Trophoblast cell (in vitro differentiated cells and primary cell): ENCODE results near the gene GDF7.

Experiments used
- DNase-seq, 2 donors: peaks; one replicate each; pipeline ENCODE4 v3.0.0-alpha.2; 2016
- H2AFZ ChIP-seq: 2 replicates; pipeline ENCODE4 v1.6.1; 2013; ENCODE audit warnings: low read length, moderate library complexity, mild to moderate bottlenecking; ENCODE audit not compliant: insufficient read depth, poor library complexity
- H2AK5ac ChIP-seq: 2 replicates; pipeline ENCODE4 v1.6.1; 2013; ENCODE audit warnings: mild to moderate bottlenecking, low read length
- H2BK120ac ChIP-seq: 2 replicates; pipeline ENCODE4 v1.6.1; 2013; ENCODE audit warnings: low read length, mild to moderate bottlenecking, moderate library complexity; ENCODE audit not compliant: insufficient read depth, poor library complexity
- H2BK12ac ChIP-seq: 2 replicates; pipeline ENCODE4 v1.6.1; 2013; ENCODE audit warnings: mild to moderate bottlenecking, low read length, moderate library complexity
- H2BK5ac ChIP-seq: 2 replicates; pipeline ENCODE4 v1.6.1; 2013; ENCODE audit warnings: low read length, low read depth, moderate library complexity, mild to moderate bottlenecking; ENCODE audit not compliant: poor library complexity
- H3K14ac ChIP-seq: 2 replicates; pipeline ENCODE4 v1.6.1; 2013; ENCODE audit warnings: mild to moderate bottlenecking, low read length
- H3K18ac ChIP-seq: 2 replicates; pipeline ENCODE4 v1.6.1; 2013; ENCODE audit warnings: mild to moderate bottlenecking, low read length
- H3K23ac ChIP-seq: 2 replicates; pipeline ENCODE4 v1.6.1; 2013; ENCODE audit warnings: low read length
- H3K27ac ChIP-seq: 2 replicates; pipeline ENCODE4 v1.5.1; 2013; ENCODE audit warnings: low read depth, mild to moderate bottlenecking, inconsistent platforms, low read length, moderate library complexity
- H3K27me3 ChIP-seq: 2 replicates; pipeline ENCODE4 v1.6.1; 2013; ENCODE audit warnings: inconsistent platforms, mild to moderate bottlenecking, low read length, moderate library complexity; ENCODE audit not compliant: insufficient read depth
- H3K36me3 ChIP-seq, 2 experiments: 1 replicate in 1 of 2; 2 replicates in 1 of 2; pipeline ENCODE4 v1.6.1; 2013; ENCODE audit warnings: low read length in 2 of 2, mild to moderate bottlenecking in 2 of 2, moderate library complexity in 1 of 2; ENCODE audit not compliant: insufficient read depth in 2 of 2, control insufficient read depth in 1 of 2
- H3K4ac ChIP-seq: 2 replicates; pipeline ENCODE4 v1.6.1; 2013; ENCODE audit warnings: low read depth, mild to moderate bottlenecking, low read length, moderate library complexity
- H3K4me1 ChIP-seq, 2 experiments: 1 replicate in 1 of 2; 2 replicates in 1 of 2; pipeline ENCODE4 v1.6.1; 2013; ENCODE audit warnings: low read length in 2 of 2, mild to moderate bottlenecking in 2 of 2, moderate library complexity in 1 of 2; ENCODE audit not compliant: insufficient read depth in 2 of 2, control insufficient read depth in 1 of 2
- H3K4me2 ChIP-seq: 2 replicates; pipeline ENCODE4 v1.6.1; 2013; ENCODE audit warnings: inconsistent platforms, mild to moderate bottlenecking, low read length, moderate library complexity
- H3K4me3 ChIP-seq: 2 replicates; pipeline ENCODE4 v1.5.1; 2013; ENCODE audit warnings: mild to moderate bottlenecking, low read depth, low read length, inconsistent platforms
- H3K79me1 ChIP-seq: one replicate; pipeline ENCODE4 v1.6.1; 2013; ENCODE audit warnings: low read length
- H3K79me2 ChIP-seq: 2 replicates; pipeline ENCODE4 v1.6.1; 2013; ENCODE audit warnings: low read length, mild to moderate bottlenecking; ENCODE audit not compliant: control insufficient read depth, insufficient read depth, poor library complexity
- H3K9ac ChIP-seq: 2 replicates; pipeline ENCODE4 v1.6.1; 2013; ENCODE audit warnings: mild to moderate bottlenecking, low read length
- H3K9me3 ChIP-seq: 2 replicates; pipeline ENCODE4 v1.6.1; 2013; ENCODE audit warnings: low read depth, mild to moderate bottlenecking, control low read depth, inconsistent platforms, low read length; ENCODE audit not compliant: insufficient read depth
- H4K12ac ChIP-seq: 2 replicates; pipeline ENCODE4 v1.6.1; 2013; ENCODE audit warnings: low read depth, mild to moderate bottlenecking, low read length, moderate library complexity
- H4K8ac ChIP-seq: 2 replicates; pipeline ENCODE4 v1.6.1; 2013; ENCODE audit warnings: low read depth, mild to moderate bottlenecking, low read length, moderate library complexity
- H4K91ac ChIP-seq: one replicate; pipeline ENCODE4 v1.6.1; 2013; ENCODE audit warnings: low read depth, mild to moderate bottlenecking, low read length, moderate library complexity
- WGBS: extraction: QIAGEN DNeasy Blood & Tissue Kit; methylation state at CpG from one replicate; pipeline ENCODE4 v1.1.7; 2013; ENCODE audit warnings: missing lambda C conversion rate; ENCODE audit not compliant: insufficient read length, insufficient coverage; ENCODE audit errors: extremely low coverage; 5-methylcytosine and 5-hydroxymethylcytosine counted together

Gene GDF7

GRCh38 chr2:20630967-20631366, 36.0 kb upstream of the GDF7 start:
- no peak overlapping the region for H3K9ac ChIP-seq
- H3K36me3 ChIP-seq: peaks cover 4 to 9% of the 10 kb centered on the region in 2 experiments
- H2BK120ac ChIP-seq: no peak overlapping the region
- H3K4me2 ChIP-seq: no peak overlapping the region
- H3K79me1 ChIP-seq: peaks cover 16% of the 10 kb centered on the region
- no peak overlapping the region for H2BK5ac ChIP-seq
- no peak overlapping the region for H3K18ac ChIP-seq
- H3K14ac ChIP-seq: no peak overlapping the region
- no peak overlapping the region for H2BK12ac ChIP-seq
- no peak overlapping the region for H4K12ac ChIP-seq
- no peaks in the 10 kb centered on the region for H3K27me3 ChIP-seq
- no peak overlapping the region for H4K8ac ChIP-seq
- no peak overlapping the region for H3K23ac ChIP-seq
- no peak for DNase-seq
- peaks cover 20 to 21% of the 10 kb centered on the region in 2 experiments for H3K4me1 ChIP-seq
- no peak overlapping the region for H3K4me3 ChIP-seq
- WGBS: no CpG with 5 or more reads among the region's 4 CpGs
- no peaks in the 10 kb centered on the region for H3K79me2 ChIP-seq
- H2AK5ac ChIP-seq: no peak overlapping the region
- no peak overlapping the region for H2AFZ ChIP-seq
- no peak overlapping the region for H4K91ac ChIP-seq
- no peak overlapping the region for H3K27ac ChIP-seq
- H3K9me3 ChIP-seq: no peaks in the 10 kb centered on the region
- no peak overlapping the region for H3K4ac ChIP-seq

- Histone ChIP-seq H2BK120ac (no peak overlapping the region), H3K4me1 (peaks cover 19% of the 10 kb centered on the region in 2 experiments), H3K4me3 (no peak overlapping the region), H3K9ac (no peak overlapping the region), H3K4ac (peak overlapping the region; percentile 21), H2BK5ac (no peak overlapping the region), H2AFZ (no peak overlapping the region), H3K79me2 (no peaks in the 10 kb centered on the region), H3K27me3 (no peaks in the 10 kb centered on the region), H3K4me2 (no peak overlapping the region), H3K23ac (no peak overlapping the region), H4K12ac (no peak overlapping the region), H3K9me3 (no peaks in the 10 kb centered on the region), H4K8ac (no peak overlapping the region), H3K79me1 (peaks cover 18% of the 10 kb centered on the region), H3K36me3 (peaks cover 7 to 9% of the 10 kb centered on the region in 2 experiments), H2AK5ac (peak overlapping the region; percentile 59), H3K27ac (no peak overlapping the region), H4K91ac (peak overlapping the region; percentile 48), H2BK12ac (peak overlapping the region; percentile 20), H3K18ac (peak overlapping the region; percentile 58), H3K14ac (peak overlapping the region; percentile 22)
- WGBS: no CpG with 5 or more reads among the region's 6 CpGs
- DNase-seq: no peak
Observed at GRCh38 chr2:20631617-20632307, 35.2 kb upstream of the GDF7 start.

- Histone ChIP-seq H3K18ac (no peak overlapping the region), H3K4ac (no peak overlapping the region), H3K79me1 (peaks cover 18% of the 10 kb centered on the region), H3K4me2 (no peak overlapping the region), H4K12ac (no peak overlapping the region), H3K23ac (no peak overlapping the region), H2AFZ (no peak overlapping the region), H4K91ac (no peak overlapping the region), H2AK5ac (no peak overlapping the region), H3K4me3 (no peak overlapping the region), H3K27me3 (no peaks in the 10 kb centered on the region), H3K14ac (no peak overlapping the region), H3K36me3 (peaks cover 11 to 13% of the 10 kb centered on the region in 2 experiments), H3K4me1 (peaks cover 12 to 13% of the 10 kb centered on the region in 2 experiments), H3K9ac (no peak overlapping the region), H2BK120ac (no peak overlapping the region), H3K79me2 (no peaks in the 10 kb centered on the region), H3K9me3 (no peaks in the 10 kb centered on the region), H3K27ac (no peak overlapping the region), H2BK12ac (peak overlapping the region; percentile 26), H4K8ac (no peak overlapping the region), H2BK5ac (no peak overlapping the region)
- WGBS: no CpG with 5 or more reads among the region's 7 CpGs
- DNase-seq: no peak
Observed at GRCh38 chr2:20632446-20632990, 34.4 kb upstream of the GDF7 start.

- H3K36me3 ChIP-seq: peaks cover 12 to 14% of the 10 kb centered on the region in 2 experiments
- H3K9ac ChIP-seq: no peak overlapping the region
- no peak overlapping the region for H2BK5ac ChIP-seq
- no peak overlapping the region for H2BK12ac ChIP-seq
- H3K27ac ChIP-seq: no peak overlapping the region
- H2AK5ac ChIP-seq: no peak overlapping the region
- no peaks in the 10 kb centered on the region for H3K27me3 ChIP-seq
- no peak overlapping the region for H4K12ac ChIP-seq
- DNase-seq: no peak
- H3K4me3 ChIP-seq: no peak overlapping the region
- H3K9me3 ChIP-seq: no peaks in the 10 kb centered on the region
- H3K4ac ChIP-seq: no peak overlapping the region
- H3K14ac ChIP-seq: peak overlapping the region; percentile 38
- H2AFZ ChIP-seq: no peak overlapping the region
- no CpG with 5 or more reads among the region's 4 CpGs for WGBS
- H3K79me2 ChIP-seq: no peaks in the 10 kb centered on the region
- H4K8ac ChIP-seq: no peak overlapping the region
- H4K91ac ChIP-seq: no peak overlapping the region
- H3K18ac ChIP-seq: no peak overlapping the region
- H3K79me1 ChIP-seq: peaks cover 18% of the 10 kb centered on the region
- H3K4me2 ChIP-seq: no peak overlapping the region
- peaks cover 12 to 13% of the 10 kb centered on the region in 2 experiments for H3K4me1 ChIP-seq
- no peak overlapping the region for H2BK120ac ChIP-seq
- H3K23ac ChIP-seq: no peak overlapping the region
Observed at GRCh38 chr2:20633001-20633400, 33.9 kb upstream of the GDF7 start.
